K562 (cell line): ENCODE measurements around the gene YBEY. TPM values are rescaled to one million over a fixed set of nuclear protein-coding genes. Genes with fewer than 3 reads are reported as not detected.

Source experiments
- COPS2 ChIP-seq: fragments of 450-650 bp; conservative IDR thresholded peaks from 2 replicates; pipeline ENCODE4 v1.6.1; 2016; ENCODE audit warnings: mild to moderate bottlenecking, moderate library complexity
- FOS ChIP-seq: IDR thresholded peaks from 3 replicates; pipeline ENCODE4 v1.6.1; 2011; ENCODE audit not compliant: insufficient read length; ENCODE audit errors: extremely low read depth
- HDAC6 ChIP-seq: IDR thresholded peaks from 2 replicates; pipeline ENCODE4 v1.6.1; 2012; ENCODE audit warnings: low read depth, mild to moderate bottlenecking, control low read depth, inconsistent platforms, low read length, moderate library complexity
- HNRNPH1 ChIP-seq: fragments of 200-400 bp; formaldehyde crosslinking; optimal IDR thresholded peaks from 2 replicates; pipeline ENCODE3; 2017; ENCODE audit warnings: low read depth, mild to moderate bottlenecking, low read length, moderate library complexity
- JUND ChIP-seq, 2 experiments: IDR thresholded peaks; 2 replicates in 1 of 2; 3 replicates in 1 of 2; pipeline ENCODE4 v1.6.1; 2011; ENCODE audit warnings: borderline replicate concordance in 2 of 2, low read depth in 2 of 2, low read length in 2 of 2, improper control_type of control experiment in 1 of 2, missing biosample characterization in 1 of 2, missing genetic modification characterization in 1 of 2, missing genetic modification reagents in 1 of 2
- NR2C2 ChIP-seq, 2 experiments: fragments of 200-800 bp in 1 of 2; sonication (Bioruptor generic) in 1 of 2; sonication (generic) in 1 of 2; formaldehyde crosslinking in 1 of 2; IDR thresholded peaks; 2 replicates each; pipeline versions ENCODE4 v1.6.1 to v1.8.0; 2016 to 2022; ENCODE audit warnings: mild to moderate bottlenecking in 1 of 2, missing compliant biosample characterization in 1 of 2, missing genetic modification characterization in 1 of 2, missing genetic modification reagents in 1 of 2
- RBM17 ChIP-seq: fragments of 200-400 bp; formaldehyde crosslinking; IDR thresholded peaks from 2 replicates; pipeline ENCODE4 v1.6.1; 2017; ENCODE audit warnings: low read depth, mild to moderate bottlenecking, low read length, borderline replicate concordance
- RFX5 ChIP-seq: IDR thresholded peaks from 2 replicates; pipeline ENCODE4 v1.6.1; 2011; ENCODE audit warnings: low read depth, mild to moderate bottlenecking, improper control_type of control experiment, low read length
- SREBF1 ChIP-seq: fragments of 150-350 bp; IDR thresholded peaks from 2 replicates; pipeline ENCODE4 v1.6.1; 2014; ENCODE audit warnings: antibody characterized with exemption, low read depth, low read length, borderline replicate concordance
- TCF3 ChIP-seq: sonication (generic); formaldehyde crosslinking; IDR thresholded peaks from 2 replicates; pipeline ENCODE4 v1.4.0; 2020; ENCODE audit warnings: mild to moderate bottlenecking, missing genetic modification reagents
- USF2 ChIP-seq: sonication (generic); formaldehyde crosslinking; IDR thresholded peaks from 2 replicates; pipeline ENCODE4 v1.5.0; 2020; ENCODE audit warnings: missing genetic modification reagents
- ZNF124 ChIP-seq: sonication (generic); formaldehyde crosslinking; IDR thresholded peaks from 2 replicates; pipeline ENCODE4 v1.8.1; 2022; ENCODE audit warnings: missing genetic modification reagents
- ZNF23 ChIP-seq: fragments of 250-450 bp; sonication (Bioruptor Pico); IDR thresholded peaks from 2 replicates; pipeline ENCODE4 v1.4.0; 2020; ENCODE audit warnings: mild to moderate bottlenecking
- polyA plus RNA-seq, 8 experiments: library from polyadenylated mRNA; depleted of rRNA in 4 of 8; stranded (reverse) in 5 of 8; unstranded in 3 of 8; fragments of >200 nt; fragmentation: Nextera tagmentation in 2 of 8; fragmentation: Illumina TruSeq in 1 of 8; extraction: Ambion mirVana in 2 of 8; extraction: Trizol in 1 of 8; gene quantifications; 2 replicates each; pipeline versions ENCODE4 v1.2.1 to v1.2.3, GENCODE V29; 2011 to 2014; ENCODE audit warnings: inconsistent platforms in 1 of 8, missing spikeins in 1 of 8
- total RNA-seq, 7 experiments: library from RNA; depleted of rRNA in 6 of 7; stranded (reverse); fragments of >200 nt in 6 of 7; fragmentation: Illumina TruSeq in 2 of 7; extraction: Trizol in 2 of 7; gene quantifications; 2 replicates each; pipeline versions ENCODE4 v1.2.1 to v1.2.3, GENCODE V29; 2011 to 2021; ENCODE audit warnings: low replicate concordance in 1 of 7
- TF ChIP-seq, protein P1 (sequence below): fragments of 450-650 bp; IDR thresholded peaks from 2 replicates; pipeline ENCODE4 v1.6.1; 2016
- TF ChIP-seq, protein P2 (sequence below), 2 experiments: fragments of 200-800 bp in 1 of 2; sonication (Bioruptor generic) in 1 of 2; sonication (generic) in 1 of 2; formaldehyde crosslinking in 1 of 2; IDR thresholded peaks in 1 of 2; conservative IDR thresholded peaks in 1 of 2; 2 replicates each; pipeline versions ENCODE4 v1.5.0 to v1.6.1; 2016 to 2020; ENCODE audit warnings: missing compliant biosample characterization in 1 of 2, missing genetic modification characterization in 1 of 2, missing genetic modification reagents in 1 of 2
- TF ChIP-seq, protein P3 (sequence below): IDR thresholded peaks from 2 replicates; pipeline ENCODE4 v1.6.1; 2011; ENCODE audit warnings: borderline replicate concordance, low read depth, mild to moderate bottlenecking, moderate library complexity, low read length; ENCODE audit not compliant: insufficient read depth, poor library complexity, severe bottlenecking
- TF ChIP-seq, protein P4 (sequence below): fragments of 450-650 bp; IDR thresholded peaks from 2 replicates; pipeline ENCODE4 v1.7.1; 2018; ENCODE audit warnings: mild to moderate bottlenecking, low read depth; ENCODE audit not compliant: partially characterized antibody

Gene YBEY
- total and polyA plus RNA-seq, 9 of the 15 experiments (the other 6 are each of a cell fraction or from before 2014, with no cell fraction given) = 6.4 to 28.0 (median 12.4) TPM

DNA sequence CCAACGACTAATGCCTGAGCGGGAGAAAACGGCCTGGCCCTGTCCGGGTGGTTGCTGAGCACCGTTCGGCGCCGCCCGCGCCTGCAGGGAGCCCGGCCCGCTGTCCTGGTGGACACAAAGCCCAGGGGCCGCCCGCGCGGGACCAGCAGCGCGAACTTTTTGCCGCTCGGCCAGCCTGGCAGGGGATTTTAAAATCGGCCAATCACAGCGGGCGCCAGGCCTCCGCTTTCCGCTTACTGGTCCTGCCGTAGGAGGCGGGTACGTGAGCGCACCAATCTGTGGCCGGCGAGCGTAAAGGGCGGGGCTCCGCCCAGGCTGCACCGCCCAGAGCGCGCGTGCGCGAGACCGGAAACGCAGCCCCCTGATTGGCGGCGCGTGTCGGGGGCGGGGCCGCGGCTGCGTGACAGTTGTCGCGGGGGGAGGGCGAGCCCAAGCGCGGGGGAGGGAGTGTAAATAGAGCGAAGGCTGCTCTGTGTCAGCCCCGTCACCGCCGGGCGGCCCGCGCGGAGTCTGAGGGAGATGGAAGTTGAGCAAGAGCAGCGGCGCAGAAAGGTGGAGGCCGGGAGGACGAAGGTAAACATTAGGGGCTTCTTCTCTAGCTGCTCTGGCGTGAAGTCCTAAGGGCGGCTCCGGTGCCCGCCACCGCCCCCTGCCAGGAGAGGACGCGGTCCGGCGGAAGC, 37.7 kb downstream of the YBEY start, which contains the start of the genes C21orf58 and PCNT (continued):
- TF ChIP-seq NR2C2 (CRISPR knock-in tag; IDR thresholded peaks at IDR 0.05) = peak; percentile 51; the same call in 1 of the 2 replicates
- TF ChIP-seq NR2C2 (tag; IDR thresholded peaks at IDR 0.05) = no peak
- no peak for TF ChIP-seq RFX5
- TF ChIP-seq JUND (IDR thresholded peaks at IDR 0.05; ENCODE audit: borderline replicate concordance, low read depth, low read length) = no peak
- TF ChIP-seq JUND (tag; IDR thresholded peaks at IDR 0.05; ENCODE audit: borderline replicate concordance, low read depth, low read length) = no peak; the same call in 2 of the 3 replicates
- no peak for TF ChIP-seq HNRNPH1
- TF ChIP-seq, protein P1, sequence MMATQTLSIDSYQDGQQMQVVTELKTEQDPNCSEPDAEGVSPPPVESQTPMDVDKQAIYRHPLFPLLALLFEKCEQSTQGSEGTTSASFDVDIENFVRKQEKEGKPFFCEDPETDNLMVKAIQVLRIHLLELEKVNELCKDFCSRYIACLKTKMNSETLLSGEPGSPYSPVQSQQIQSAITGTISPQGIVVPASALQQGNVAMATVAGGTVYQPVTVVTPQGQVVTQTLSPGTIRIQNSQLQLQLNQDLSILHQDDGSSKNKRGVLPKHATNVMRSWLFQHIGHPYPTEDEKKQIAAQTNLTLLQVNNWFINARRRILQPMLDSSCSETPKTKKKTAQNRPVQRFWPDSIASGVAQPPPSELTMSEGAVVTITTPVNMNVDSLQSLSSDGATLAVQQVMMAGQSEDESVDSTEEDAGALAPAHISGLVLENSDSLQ = peak; percentile 95
- TF ChIP-seq FOS = peak; percentile 96
- TF ChIP-seq TCF3 (CRISPR knock-in tag) = no peak
- TF ChIP-seq, protein P2, sequence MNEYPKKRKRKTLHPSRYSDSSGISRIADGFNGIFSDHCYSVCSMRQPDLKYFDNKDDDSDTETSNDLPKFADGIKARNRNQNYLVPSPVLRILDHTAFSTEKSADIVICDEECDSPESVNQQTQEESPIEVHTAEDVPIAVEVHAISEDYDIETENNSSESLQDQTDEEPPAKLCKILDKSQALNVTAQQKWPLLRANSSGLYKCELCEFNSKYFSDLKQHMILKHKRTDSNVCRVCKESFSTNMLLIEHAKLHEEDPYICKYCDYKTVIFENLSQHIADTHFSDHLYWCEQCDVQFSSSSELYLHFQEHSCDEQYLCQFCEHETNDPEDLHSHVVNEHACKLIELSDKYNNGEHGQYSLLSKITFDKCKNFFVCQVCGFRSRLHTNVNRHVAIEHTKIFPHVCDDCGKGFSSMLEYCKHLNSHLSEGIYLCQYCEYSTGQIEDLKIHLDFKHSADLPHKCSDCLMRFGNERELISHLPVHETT (CRISPR knock-in tag; conservative IDR thresholded peaks at IDR 0.05 in 1 of 2, IDR thresholded peaks at IDR 0.05 in 1 of 2) = peak in 1 of 2 experiments; percentile 92; a peak in 2 of 4 replicates
- TF ChIP-seq ZNF124 (CRISPR knock-in tag) = no peak
- TF ChIP-seq RBM17 = no peak
- TF ChIP-seq SREBF1 = no peak
- no peak for TF ChIP-seq ZNF23 (CRISPR knock-in tag)
- 0 out of 2 replicates have a peak, but pooled peaks have one; percentile 33 for TF ChIP-seq USF2
- TF ChIP-seq, protein P3, sequence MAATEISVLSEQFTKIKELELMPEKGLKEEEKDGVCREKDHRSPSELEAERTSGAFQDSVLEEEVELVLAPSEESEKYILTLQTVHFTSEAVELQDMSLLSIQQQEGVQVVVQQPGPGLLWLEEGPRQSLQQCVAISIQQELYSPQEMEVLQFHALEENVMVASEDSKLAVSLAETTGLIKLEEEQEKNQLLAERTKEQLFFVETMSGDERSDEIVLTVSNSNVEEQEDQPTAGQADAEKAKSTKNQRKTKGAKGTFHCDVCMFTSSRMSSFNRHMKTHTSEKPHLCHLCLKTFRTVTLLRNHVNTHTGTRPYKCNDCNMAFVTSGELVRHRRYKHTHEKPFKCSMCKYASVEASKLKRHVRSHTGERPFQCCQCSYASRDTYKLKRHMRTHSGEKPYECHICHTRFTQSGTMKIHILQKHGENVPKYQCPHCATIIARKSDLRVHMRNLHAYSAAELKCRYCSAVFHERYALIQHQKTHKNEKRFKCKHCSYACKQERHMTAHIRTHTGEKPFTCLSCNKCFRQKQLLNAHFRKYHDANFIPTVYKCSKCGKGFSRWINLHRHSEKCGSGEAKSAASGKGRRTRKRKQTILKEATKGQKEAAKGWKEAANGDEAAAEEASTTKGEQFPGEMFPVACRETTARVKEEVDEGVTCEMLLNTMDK = no peak
- TF ChIP-seq COPS2 = no peak
- TF ChIP-seq HDAC6 = no peak
- TF ChIP-seq, protein P4, sequence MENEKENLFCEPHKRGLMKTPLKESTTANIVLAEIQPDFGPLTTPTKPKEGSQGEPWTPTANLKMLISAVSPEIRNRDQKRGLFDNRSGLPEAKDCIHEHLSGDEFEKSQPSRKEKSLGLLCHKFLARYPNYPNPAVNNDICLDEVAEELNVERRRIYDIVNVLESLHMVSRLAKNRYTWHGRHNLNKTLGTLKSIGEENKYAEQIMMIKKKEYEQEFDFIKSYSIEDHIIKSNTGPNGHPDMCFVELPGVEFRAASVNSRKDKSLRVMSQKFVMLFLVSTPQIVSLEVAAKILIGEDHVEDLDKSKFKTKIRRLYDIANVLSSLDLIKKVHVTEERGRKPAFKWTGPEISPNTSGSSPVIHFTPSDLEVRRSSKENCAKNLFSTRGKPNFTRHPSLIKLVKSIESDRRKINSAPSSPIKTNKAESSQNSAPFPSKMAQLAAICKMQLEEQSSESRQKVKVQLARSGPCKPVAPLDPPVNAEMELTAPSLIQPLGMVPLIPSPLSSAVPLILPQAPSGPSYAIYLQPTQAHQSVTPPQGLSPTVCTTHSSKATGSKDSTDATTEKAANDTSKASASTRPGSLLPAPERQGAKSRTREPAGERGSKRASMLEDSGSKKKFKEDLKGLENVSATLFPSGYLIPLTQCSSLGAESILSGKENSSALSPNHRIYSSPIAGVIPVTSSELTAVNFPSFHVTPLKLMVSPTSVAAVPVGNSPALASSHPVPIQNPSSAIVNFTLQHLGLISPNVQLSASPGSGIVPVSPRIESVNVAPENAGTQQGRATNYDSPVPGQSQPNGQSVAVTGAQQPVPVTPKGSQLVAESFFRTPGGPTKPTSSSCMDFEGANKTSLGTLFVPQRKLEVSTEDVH = peak; percentile 66
